Immature natural killer cell (primary cell): ENCODE data around the gene POP7. TPM values are rescaled to one million over a fixed set of nuclear protein-coding genes. Genes with fewer than 3 reads are reported as not detected.

ENCODE experiments used
- DNase-seq, 3 donors: peaks; one replicate each; pipeline ENCODE4 v3.0.0; 2022; ENCODE audit warnings: mixed read lengths in 1 of 3
- H3K27ac Mint-ChIP-seq, 6 donors: one replicate each; pipeline ENCODE4 v1.8.0; 2020; ENCODE audit warnings: mixed read lengths in 6 of 6, mild to moderate bottlenecking in 5 of 6, inconsistent platforms in 4 of 6, moderate library complexity in 3 of 6
- H3K27me3 Mint-ChIP-seq, 3 donors: one replicate each; pipeline ENCODE4 v1.8.0; 2020 to 2021; ENCODE audit warnings: low read depth in 3 of 3, mild to moderate bottlenecking in 3 of 3, mixed read lengths in 3 of 3, moderate library complexity in 3 of 3, inconsistent platforms in 1 of 3
- H3K36me3 Mint-ChIP-seq, 3 donors: one replicate each; pipeline ENCODE4 v1.8.0; 2020; ENCODE audit warnings: mixed read lengths in 3 of 3, inconsistent platforms in 2 of 3, mild to moderate bottlenecking in 2 of 3
- H3K4me1 Mint-ChIP-seq, 2 donors: one replicate each; pipeline ENCODE4 v1.8.0; 2020; ENCODE audit warnings: inconsistent platforms in 2 of 2, mild to moderate bottlenecking in 2 of 2, mixed read lengths in 2 of 2, moderate library complexity in 1 of 2
- H3K4me3 Mint-ChIP-seq, 5 donors: one replicate each; pipeline ENCODE4 v1.8.0; 2020; ENCODE audit warnings: mild to moderate bottlenecking in 5 of 5, mixed read lengths in 5 of 5, inconsistent platforms in 3 of 5, moderate library complexity in 3 of 5
- H3K9me3 Mint-ChIP-seq, 6 donors: one replicate each; pipeline ENCODE4 v1.8.0; 2020; ENCODE audit warnings: mild to moderate bottlenecking in 6 of 6, mixed read lengths in 6 of 6, inconsistent platforms in 4 of 6, moderate library complexity in 3 of 6
- polyA plus RNA-seq, 3 donors: library from polyadenylated mRNA; unstranded; fragments of 300-500 nt; fragmentation: Illumina TruSeq; gene quantifications; one replicate each; pipeline ENCODE4 v1.2.3, GENCODE V29; 2021

Gene POP7
- polyA plus RNA-seq, 3 donors from 2014 or later, result 65.1 to 70.3 (median 67.0) TPM

DNA sequence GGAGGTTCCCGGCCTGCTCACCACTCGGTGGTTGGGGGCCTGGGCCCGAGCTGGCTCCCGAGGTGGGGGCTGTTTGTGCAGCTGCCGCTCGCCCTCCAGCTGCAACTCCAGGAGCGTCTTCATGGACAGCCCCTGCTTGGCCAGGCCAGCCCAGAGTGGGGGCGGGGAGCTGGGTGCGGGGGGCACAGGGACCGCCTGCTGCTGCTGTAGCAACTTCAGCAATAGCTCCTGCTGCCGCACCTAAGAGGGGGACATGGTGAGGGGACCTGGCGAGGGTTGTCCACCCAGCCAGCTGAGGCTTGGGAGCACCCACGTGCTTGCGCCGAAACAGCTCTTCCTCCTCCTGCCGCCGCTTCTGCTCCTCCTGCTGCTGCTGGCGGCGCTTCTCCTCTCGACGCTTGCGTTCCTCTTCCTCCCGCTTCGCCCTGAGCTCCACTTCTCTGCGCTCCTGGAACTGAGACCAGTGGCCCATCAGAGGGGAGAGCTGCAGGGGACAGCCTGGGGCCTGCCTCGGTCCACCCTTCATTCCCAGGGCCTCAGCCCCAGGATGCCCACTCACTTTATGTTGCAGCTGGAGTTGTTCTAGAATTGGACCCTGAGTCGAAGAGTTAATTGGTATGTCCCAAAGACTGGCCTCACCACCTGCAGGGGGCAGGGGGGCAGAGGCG, 22.8 kb upstream of the POP7 start:
- Mint-ChIP-seq H3K27me3 (peaks cover 1 to 4% (median 3%) of the 10 kb centered on the region in 3 donors), H3K36me3 (peaks cover 0 to 12% (median 0%) of the 10 kb centered on the region in 3 donors), H3K4me1 (peaks cover 10 to 17% of the 10 kb centered on the region in 2 donors), H3K4me3 (no peak overlapping the region), H3K9me3 (no peaks in the 10 kb centered on the region), H3K27ac (no peak overlapping the region)
- no peak for DNase-seq

DNA sequence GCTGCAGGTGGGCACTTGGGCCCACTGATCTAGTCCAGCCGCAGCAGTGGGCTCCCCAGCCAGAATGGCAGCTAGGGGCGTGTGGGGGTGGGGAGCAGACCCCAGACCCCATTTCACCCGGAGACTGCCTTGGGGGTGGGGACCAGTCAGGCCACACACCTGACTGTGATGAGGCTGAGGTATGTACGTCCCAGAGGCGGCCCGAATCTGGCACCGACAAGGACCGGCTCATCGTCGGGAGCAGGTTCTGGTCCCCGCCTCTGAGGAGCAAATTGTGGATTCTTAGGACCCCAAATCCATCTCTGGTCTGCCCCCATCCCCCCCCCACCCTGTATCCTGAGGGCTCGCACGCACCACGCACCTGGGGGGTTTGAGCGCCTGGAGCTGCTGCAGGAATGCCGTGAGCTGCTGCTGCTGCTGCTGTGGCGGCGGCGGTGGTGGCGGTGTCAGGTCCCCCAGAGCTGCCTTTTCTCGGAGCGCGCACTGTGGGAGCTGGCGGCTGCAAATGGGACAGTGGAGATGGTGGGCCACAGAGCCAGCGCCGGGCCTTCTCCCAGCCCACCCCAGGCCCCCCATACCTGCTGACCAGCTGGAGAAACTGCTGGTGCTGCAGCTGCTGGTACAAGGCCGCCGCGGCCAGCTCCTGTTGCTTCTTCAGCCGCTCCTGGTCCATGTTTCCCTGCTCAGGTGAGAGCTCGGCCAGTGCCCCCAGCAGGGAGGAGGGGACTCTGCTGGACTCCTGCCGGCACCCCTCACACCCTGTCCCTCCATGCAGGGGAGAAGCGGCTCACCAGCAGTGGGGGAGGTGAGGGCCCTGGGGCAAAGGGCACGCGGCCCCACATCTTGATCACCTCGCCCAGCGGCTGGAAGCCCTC, 22.0 kb upstream of the POP7 start:
- Mint-ChIP-seq H3K36me3 (peaks cover 0 to 9% (median 0%) of the 10 kb centered on the region in 3 donors), H3K4me1 (peaks cover 12 to 20% of the 10 kb centered on the region in 2 donors), H3K9me3 (no peaks in the 10 kb centered on the region), H3K27me3 (peaks cover 0 to 4% (median 1%) of the 10 kb centered on the region in 3 donors), H3K27ac (no peak overlapping the region), H3K4me3 (no peak overlapping the region)
- DNase-seq, result no peak

DNA sequence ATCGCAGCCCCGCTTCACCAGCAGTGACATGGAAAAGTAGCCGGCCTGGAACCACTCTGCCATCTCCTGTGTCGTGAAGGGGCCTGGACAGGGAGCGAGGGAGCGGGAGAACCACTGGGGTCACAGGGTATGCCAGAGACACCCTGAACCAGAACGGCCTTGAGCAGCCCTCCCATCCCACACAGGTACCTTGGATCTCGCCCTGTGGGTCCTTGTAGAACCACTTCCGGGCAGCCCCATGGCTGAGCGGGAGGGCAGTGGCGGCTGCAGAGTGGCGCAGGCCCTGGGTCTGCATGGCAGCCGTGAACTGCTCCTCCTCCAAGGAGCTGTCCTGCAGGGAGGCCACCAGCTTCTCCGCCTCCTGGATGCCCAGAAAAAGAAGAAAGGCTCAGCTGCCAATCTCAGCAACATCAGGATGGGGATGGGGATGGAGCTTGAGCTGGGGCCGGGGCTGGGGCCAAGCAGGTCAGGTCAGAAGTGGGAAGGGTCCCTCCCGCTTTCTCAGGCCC, 21.3 kb upstream of the POP7 start:
- Mint-ChIP-seq H3K9me3 (no peaks in the 10 kb centered on the region), H3K27me3 (peaks cover 0 to 6% (median 1%) of the 10 kb centered on the region in 3 donors), H3K36me3 (peaks cover 0 to 9% (median 0%) of the 10 kb centered on the region in 3 donors), H3K4me1 (peaks cover 19% of the 10 kb centered on the region in 2 donors), H3K27ac (no peak overlapping the region), H3K4me3 (no peak overlapping the region)
- DNase-seq, result no peak

DNA sequence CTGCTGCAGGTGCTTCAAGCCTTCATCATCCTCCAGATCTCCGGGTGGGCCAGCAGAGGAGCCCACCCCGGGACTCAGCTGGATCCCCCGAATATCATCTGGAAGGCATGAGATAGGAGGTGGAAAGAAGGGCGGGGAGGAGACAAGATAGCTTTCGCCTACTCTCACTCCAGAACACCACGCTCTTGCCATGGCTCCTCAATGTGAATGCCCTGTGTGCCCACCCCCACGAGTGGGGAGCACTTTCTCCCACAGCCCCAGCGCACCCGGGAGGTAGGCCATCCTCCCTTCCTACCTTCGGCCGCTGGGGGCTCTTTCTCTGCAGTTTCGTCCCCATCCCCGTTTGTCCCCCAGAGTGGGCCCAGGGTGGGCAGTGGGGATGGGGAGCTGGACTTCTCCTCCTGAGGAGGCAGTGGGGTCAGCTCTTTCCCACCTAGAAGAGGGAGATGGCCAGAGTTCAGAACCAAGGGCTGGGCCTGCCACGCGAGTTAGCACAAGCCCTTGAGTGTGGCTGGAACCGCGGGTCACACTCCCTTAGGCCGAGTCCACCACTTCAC, 20.8 kb upstream of the POP7 start:
- Mint-ChIP-seq H3K27ac (peak overlapping the region in 1 of 6 donors; percentile 45), H3K36me3 (peaks cover 0 to 6% (median 0%) of the 10 kb centered on the region in 3 donors), H3K27me3 (peaks cover 0 to 6% (median 1%) of the 10 kb centered on the region in 3 donors), H3K9me3 (no peaks in the 10 kb centered on the region), H3K4me1 (peaks cover 15 to 20% of the 10 kb centered on the region in 2 donors), H3K4me3 (no peak overlapping the region)
- no peak for DNase-seq

DNA sequence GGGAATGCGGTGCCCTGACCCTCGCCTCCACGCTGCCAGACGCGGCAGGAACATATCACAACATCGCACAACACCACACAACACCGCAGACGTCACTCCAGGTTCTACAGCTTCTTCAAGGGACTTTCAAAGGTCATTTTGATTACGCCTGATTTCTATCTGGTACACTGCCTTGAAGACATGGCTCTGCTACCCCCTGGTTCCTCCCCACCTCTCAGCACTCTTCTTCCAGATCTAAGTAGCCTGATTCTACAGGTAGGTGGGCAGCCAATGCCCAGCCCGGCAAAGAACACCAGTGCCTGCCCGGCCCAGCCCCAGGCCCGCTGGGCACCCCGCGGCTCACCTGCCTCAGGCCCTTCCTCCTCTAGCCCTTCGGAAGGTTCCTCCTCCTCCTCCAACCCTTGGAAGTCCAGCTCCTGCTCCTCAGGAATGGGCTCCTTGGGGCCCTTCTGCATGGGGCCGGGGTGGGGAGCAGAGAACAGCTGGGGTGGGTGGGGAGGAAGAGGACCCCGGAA, 20.2 kb upstream of the POP7 start:
- Mint-ChIP-seq H3K27ac (peak overlapping the region in 1 of 6 donors; percentile 45), H3K4me1 (peaks cover 11 to 18% of the 10 kb centered on the region in 2 donors), H3K4me3 (no peak overlapping the region), H3K36me3 (peaks cover 0 to 5% (median 0%) of the 10 kb centered on the region in 3 donors), H3K27me3 (peaks cover 0 to 4% (median 1%) of the 10 kb centered on the region in 3 donors), H3K9me3 (no peaks in the 10 kb centered on the region)
- no peak for DNase-seq

DNA sequence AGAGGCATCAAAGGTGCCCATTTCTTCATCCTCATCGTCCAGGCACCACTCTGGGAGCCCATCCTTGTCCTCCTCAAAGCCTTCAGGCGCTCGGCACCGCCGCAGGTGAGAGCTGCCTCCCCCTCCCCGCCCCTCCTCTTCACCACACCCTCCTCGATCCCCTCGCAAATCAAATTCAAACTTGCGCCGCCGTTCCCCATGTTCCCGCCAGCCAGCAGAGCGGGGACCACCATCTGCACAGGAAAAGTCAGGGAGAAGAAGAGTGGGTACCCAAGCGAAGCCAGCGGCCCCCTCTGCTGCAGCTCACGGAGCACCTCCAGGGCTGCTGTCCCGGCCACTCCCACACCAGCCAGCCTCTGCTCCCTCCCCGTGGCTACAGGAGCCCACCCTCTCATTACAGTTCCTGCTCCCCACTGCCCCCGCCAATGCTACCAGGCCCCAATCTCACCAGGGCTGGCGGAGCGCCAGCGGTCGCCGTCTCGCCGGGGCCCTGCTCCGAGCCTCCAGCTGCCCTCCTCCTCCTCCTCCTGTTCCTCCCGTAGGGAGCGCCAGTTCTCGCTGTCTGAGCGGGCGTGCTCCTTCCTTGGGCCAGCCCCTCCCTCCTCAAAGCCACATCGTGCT, 19.6 kb upstream of the POP7 start:
- Mint-ChIP-seq H3K27me3 (peaks cover 0 to 4% (median 1%) of the 10 kb centered on the region in 3 donors), H3K27ac (no peak overlapping the region), H3K4me3 (no peak overlapping the region), H3K36me3 (peaks cover 0 to 5% (median 0%) of the 10 kb centered on the region in 3 donors), H3K9me3 (no peaks in the 10 kb centered on the region), H3K4me1 (peaks cover 12 to 21% of the 10 kb centered on the region in 2 donors)
- DNase-seq, result no peak

DNA sequence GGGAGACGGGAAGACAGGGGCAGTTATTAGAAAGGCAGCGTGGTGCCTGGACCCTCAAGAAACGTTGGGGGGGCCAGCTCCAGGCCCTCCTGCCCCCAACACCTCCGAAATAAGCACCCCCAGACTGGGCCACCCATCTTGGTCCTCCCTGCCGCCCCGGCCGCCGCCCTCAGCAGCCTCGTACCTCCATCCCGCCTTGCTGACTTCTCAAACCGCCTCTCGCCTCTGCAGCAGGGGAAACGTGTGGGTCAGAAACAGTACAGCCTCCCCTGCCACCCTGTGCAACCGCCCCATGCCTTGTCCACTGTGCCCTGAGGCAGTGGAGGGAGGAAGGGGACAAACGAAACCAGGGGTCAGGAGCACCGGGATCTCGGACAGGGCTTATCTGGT, 19.1 kb upstream of the POP7 start:
- peaks cover 13 to 26% of the 10 kb centered on the region in 2 donors for H3K4me1 Mint-ChIP-seq
- no peak overlapping the region for H3K27ac Mint-ChIP-seq
- peaks cover 0 to 5% (median 0%) of the 10 kb centered on the region in 3 donors for H3K36me3 Mint-ChIP-seq
- peaks cover 0 to 6% (median 1%) of the 10 kb centered on the region in 3 donors for H3K27me3 Mint-ChIP-seq
- no peak overlapping the region for H3K4me3 Mint-ChIP-seq
- no peak for DNase-seq
- H3K9me3 Mint-ChIP-seq, result no peaks in the 10 kb centered on the region

DNA sequence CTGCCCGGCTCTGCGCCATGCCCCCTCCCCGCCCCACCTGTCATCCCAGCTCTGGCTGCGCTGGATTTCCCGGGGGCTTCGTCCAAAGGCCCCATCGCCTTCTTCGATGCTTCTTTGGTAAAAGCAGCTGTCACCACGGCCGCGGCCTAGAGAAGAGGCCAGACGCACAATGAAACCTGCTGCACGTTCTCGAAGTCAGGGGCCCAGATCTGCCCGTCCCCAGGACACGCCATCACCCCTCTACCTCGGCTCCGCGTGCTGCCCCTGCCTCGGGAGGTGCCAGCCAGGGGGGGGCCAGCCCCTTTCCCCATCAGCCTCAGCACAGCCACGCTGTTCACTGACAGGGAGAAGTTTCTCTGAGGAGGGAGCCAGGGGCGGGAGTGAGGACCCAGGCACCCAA, 18.7 kb upstream of the POP7 start:
- Mint-ChIP-seq H3K4me1 (peaks cover 18 to 30% of the 10 kb centered on the region in 2 donors), H3K9me3 (no peaks in the 10 kb centered on the region), H3K27ac (no peak overlapping the region), H3K4me3 (no peak overlapping the region), H3K27me3 (peaks cover 1 to 6% (median 2%) of the 10 kb centered on the region in 3 donors), H3K36me3 (peaks cover 0 to 5% (median 0%) of the 10 kb centered on the region in 3 donors)
- no peak for DNase-seq

DNA sequence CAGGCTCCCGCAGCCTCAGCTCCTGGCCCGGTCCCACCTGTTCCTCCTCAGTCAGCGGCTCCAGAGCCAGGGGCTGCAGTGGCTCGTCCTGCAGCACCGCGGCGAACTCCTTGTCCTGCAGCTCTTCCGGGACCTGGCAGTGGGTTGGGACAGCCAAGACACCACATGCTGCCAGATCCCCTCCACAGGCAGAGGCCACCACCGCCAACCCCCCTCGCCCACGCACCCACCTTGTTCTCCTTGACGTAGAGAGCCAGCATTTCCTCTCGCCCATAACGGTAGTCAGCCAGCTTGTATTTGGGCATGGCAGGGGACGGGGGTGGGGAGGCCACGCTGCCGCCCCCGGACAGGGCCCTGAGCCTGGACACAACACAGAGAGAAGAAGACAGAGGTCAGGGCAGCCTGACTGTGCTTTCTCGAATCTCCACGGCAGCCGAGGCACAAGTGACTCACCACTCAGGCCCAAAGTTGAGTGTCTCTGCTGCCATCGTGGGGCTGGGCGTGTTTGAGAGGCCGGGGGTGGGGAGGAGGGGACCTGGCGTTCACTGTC, 18.1 kb upstream of the POP7 start:
- peaks cover 0 to 5% (median 0%) of the 10 kb centered on the region in 3 donors for H3K36me3 Mint-ChIP-seq
- H3K9me3 Mint-ChIP-seq, result no peaks in the 10 kb centered on the region
- H3K4me3 Mint-ChIP-seq, result no peak overlapping the region
- H3K4me1 Mint-ChIP-seq, result peaks cover 24 to 36% of the 10 kb centered on the region in 2 donors
- no peak overlapping the region for H3K27ac Mint-ChIP-seq
- DNase-seq, result no peak
- H3K27me3 Mint-ChIP-seq, result peaks cover under 1 to 6% (median 3%) of the 10 kb centered on the region in 3 donors

DNA sequence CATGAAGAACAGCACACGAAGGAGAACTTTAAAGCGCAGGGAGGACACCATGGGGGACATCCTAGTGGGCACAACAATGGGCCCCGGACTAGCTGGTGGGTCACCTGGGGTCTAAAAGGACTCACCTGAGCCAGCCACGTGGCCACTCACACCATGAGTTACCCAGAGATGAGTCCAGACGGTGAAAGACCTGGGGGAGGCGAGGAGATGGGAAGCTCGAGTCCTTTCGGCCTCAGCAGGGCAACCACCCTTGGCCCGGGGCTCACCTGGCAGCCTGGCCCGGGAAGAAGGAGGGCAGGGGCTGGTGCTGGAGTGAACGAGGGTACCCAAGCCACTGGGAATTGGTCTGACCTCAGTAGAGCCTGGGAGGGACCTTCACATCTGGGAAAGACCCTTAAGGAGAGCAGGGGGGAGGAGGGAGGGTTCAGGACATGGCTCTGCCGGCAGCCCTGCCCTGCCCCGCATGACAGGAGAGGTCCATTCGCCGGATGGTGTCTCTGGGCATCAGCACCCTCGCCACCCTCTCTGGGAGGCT, 17.5 kb upstream of the POP7 start:
- Mint-ChIP-seq H3K4me3 (no peak overlapping the region), H3K36me3 (peaks cover 0 to 5% (median 0%) of the 10 kb centered on the region in 3 donors), H3K27me3 (peaks cover 6 to 9% (median 8%) of the 10 kb centered on the region in 3 donors), H3K4me1 (peaks cover 29 to 42% of the 10 kb centered on the region in 2 donors), H3K9me3 (no peaks in the 10 kb centered on the region), H3K27ac (no peak overlapping the region)
- no peak for DNase-seq

DNA sequence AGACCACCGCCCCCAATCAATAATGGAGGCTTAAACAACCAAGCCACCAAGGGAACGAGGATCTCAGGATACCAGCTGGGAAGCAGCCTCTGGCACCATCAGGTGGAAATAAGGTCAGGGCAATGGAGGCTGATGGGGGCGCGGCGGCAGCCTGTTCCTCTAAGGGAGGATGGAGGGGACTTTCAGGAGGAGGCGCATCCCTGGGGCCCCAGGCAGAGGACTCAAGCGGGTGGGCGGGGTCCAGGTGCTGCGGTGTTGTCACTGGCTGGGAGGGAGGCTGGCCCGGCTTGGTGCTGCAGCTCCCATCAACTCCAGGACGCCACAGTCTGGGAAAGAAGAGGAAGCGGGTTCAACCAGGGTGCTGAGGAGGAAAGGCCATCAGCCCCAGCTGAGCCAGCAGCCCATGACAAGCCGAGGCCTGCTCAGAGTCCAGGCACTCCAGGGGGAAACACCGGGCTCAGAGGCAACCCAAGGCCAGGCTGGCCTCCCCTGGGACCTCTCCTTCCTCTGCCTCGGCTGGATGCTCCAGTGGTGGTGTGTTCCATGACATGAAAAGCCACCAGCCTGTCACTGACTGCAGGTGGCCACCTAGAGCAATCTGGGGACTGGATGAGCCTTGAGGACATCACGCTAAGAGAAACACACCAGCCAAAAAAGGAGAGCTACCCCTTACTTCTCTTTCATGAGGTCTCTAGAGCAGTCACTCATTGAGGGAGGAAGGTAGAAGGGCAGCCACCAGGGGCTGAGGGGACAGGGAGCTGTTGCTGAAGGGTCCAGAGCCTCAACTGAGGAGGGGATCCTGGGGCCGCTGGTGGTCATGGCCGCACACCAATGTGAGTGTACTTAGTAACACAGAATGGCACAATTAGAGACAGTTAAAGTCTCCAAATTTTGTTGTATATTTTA, 16.4 kb upstream of the POP7 start:
- Mint-ChIP-seq H3K4me1 (peaks cover 29 to 42% of the 10 kb centered on the region in 2 donors), H3K4me3 (no peak overlapping the region), H3K27me3 (peaks cover 7 to 9% (median 8%) of the 10 kb centered on the region in 3 donors), H3K9me3 (no peaks in the 10 kb centered on the region), H3K36me3 (peaks cover 0 to 5% (median 0%) of the 10 kb centered on the region in 3 donors), H3K27ac (no peak overlapping the region)
- no peak for DNase-seq
